Thyroid gland (tissue), 4 donors: Measurements from ENCODE around the gene DMRTB1. TPM values are rescaled to one million over a fixed set of nuclear protein-coding genes. Genes with fewer than 3 reads are reported as not detected.

Experiments used
- DNase-seq, 2 donors: peaks; one replicate each; pipeline ENCODE4 v3.0.0-alpha.2; 2019
- H3K27ac ChIP-seq, 3 donors: fragments of 200-600 bp; sonication (generic); 1 replicate in 2 of 3; 2 replicates in 1 of 3; pipeline ENCODE4 v1.5.1; 2016 to 2019; ENCODE audit warnings: mild to moderate bottlenecking in 1 of 3, moderate library complexity in 1 of 3
- H3K27me3 ChIP-seq: fragments of 200-600 bp; sonication (generic); one replicate; pipeline ENCODE4 v1.5.1; 2019
- H3K36me3 ChIP-seq, 2 donors: fragments of 200-600 bp; sonication (generic); one replicate each; pipeline ENCODE4 v1.5.1; 2016 to 2019
- H3K4me1 ChIP-seq, 2 donors: fragments of 200-600 bp; sonication (generic); one replicate each; pipeline ENCODE4 v1.5.1; 2017 to 2019
- H3K4me3 ChIP-seq, 3 donors: fragments of 200-600 bp; sonication (generic); replicated peaks in 1 of 3; 1 replicate in 2 of 3; 2 replicates in 1 of 3; pipeline ENCODE4 v1.5.1; 2016; ENCODE audit warnings: mild to moderate bottlenecking in 1 of 3
- H3K9me3 ChIP-seq: fragments of 200-600 bp; sonication (generic); one replicate; pipeline ENCODE4 v1.5.1; 2017
- CTCF ChIP-seq, 6 experiments: fragments of 200-600 bp in 3 of 6; fragments of 450-650 bp in 3 of 6; sonication (generic) in 3 of 6; IDR thresholded peaks; one replicate each; pipeline ENCODE4 v1.5.1; 2016 to 2019; ENCODE audit warnings: antibody characterized with exemption in 6 of 6, mild to moderate bottlenecking in 2 of 6, inconsistent platforms in 1 of 6, moderate library complexity in 1 of 6
- POLR2A ChIP-seq, 2 donors: fragments of 450-650 bp; IDR thresholded peaks; one replicate each; pipeline ENCODE4 v1.6.1; 2017; ENCODE audit warnings: antibody characterized with exemption in 2 of 2, mild to moderate bottlenecking in 2 of 2, moderate library complexity in 1 of 2
- WGBS, 2 donors: methylation state at CpG; one replicate each; pipeline ENCODE4 v1.1.5; 2017; 5-methylcytosine and 5-hydroxymethylcytosine counted together
- intact Hi-C: fragments of 100-400 bp; cut with DNase I; formaldehyde crosslinking; loops from one replicate; pipeline ENCODE4 v1.15.1; 2023
- total RNA-seq, 4 donors: library from RNA; depleted of rRNA; stranded (reverse); fragments of >200 nt; gene quantifications; one replicate each; pipeline ENCODE4 v1.2.3, GENCODE V29; 2016

Gene DMRTB1
- total RNA-seq, 4 donors from 2014 or later: 0.27 TPM; not detected in 3

DNA sequence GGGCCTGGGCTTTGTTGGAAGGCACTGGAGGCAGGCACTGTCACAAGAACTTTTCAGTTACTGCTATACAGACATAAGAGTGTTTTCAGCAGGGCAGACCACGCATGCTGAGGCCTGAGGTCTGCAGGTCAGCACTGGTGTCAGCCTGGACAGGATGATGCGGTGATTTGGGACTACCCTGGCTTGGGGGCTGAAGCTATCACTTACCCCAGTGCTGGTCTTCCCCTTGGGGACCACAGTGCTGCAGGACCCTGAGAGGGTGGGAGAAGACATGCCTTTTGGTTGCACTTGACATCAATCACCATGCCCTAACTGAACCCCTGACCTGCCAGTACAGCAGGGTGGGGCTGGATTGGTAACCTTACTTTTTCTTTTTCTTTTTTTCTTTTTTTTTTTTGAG is 9.2 kb downstream of the DMRTB1 start:
- H3K27me3 ChIP-seq: no peaks in the 10 kb centered on the region
- intact Hi-C loops: no loop called here
- H3K36me3 ChIP-seq: no peaks in the 10 kb centered on the region
- H3K4me3 ChIP-seq: no peak overlapping the region
- DNase-seq: no peak
- TF ChIP-seq CTCF (IDR thresholded peaks at IDR 0.05) (no peak), POLR2A (IDR thresholded peaks at IDR 0.05) (no peak)
- H3K9me3 ChIP-seq: no peaks in the 10 kb centered on the region
- no peak overlapping the region for H3K27ac ChIP-seq
- WGBS, 2 donors: 83 to 100% methylated on average over 2 of the region's 2 CpGs
- H3K4me1 ChIP-seq: peaks cover 0 to 4% of the 10 kb centered on the region in 2 donors

- Histone ChIP-seq H3K4me1 (peaks cover 0 to 4% of the 10 kb centered on the region in 2 donors), H3K27ac (no peak overlapping the region), H3K4me3 (no peak overlapping the region), H3K27me3 (no peaks in the 10 kb centered on the region), H3K36me3 (no peaks in the 10 kb centered on the region), H3K9me3 (no peaks in the 10 kb centered on the region)
- DNase-seq: no peak
- 97 to 100% methylated on average over 4 to 5 of the region's 5 CpGs for whole genome bisulfite sequencing, 2 donors
- TF ChIP-seq CTCF (IDR thresholded peaks at IDR 0.05): no peak
- no peak for TF ChIP-seq POLR2A (IDR thresholded peaks at IDR 0.05)
- intact Hi-C loops: no loop called here
Measured at GRCh38 chr1:53469373-53469772, 10.2 kb downstream of the DMRTB1 start.

DNA sequence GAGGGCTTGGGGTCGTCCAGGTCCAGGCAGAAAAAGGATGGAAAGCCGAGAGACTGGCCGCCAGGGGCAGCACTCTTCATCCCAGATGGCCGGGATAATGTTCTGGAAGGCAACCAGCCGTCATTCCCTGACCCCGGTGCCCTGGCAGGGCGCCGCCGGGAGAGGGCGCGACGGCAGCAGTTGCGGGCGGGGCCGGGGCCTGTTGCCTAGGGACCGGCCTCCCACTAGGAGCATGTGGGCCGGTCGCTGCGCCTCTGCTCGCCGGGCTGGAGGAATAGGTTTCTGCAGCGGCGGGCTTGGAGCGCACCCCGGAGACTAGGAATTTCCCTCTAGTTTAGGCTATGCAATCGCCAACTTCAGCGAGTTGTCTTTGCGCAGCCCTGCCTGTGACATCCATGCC is 11.0 kb downstream of the DMRTB1 start:
- H3K27me3 ChIP-seq: no peaks in the 10 kb centered on the region
- WGBS, 2 donors: 14 to 18% methylated on average over 15 to 28 of the region's 28 CpGs
- no peak overlapping the region for H3K4me3 ChIP-seq
- intact Hi-C loops: no loop called here
- no peaks in the 10 kb centered on the region for H3K36me3 ChIP-seq
- H3K9me3 ChIP-seq: no peaks in the 10 kb centered on the region
- peak; percentile 18 to 73 (median 60) for TF ChIP-seq CTCF (IDR thresholded peaks at IDR 0.05)
- no peak for TF ChIP-seq POLR2A (IDR thresholded peaks at IDR 0.05)
- no peak overlapping the region for H3K27ac ChIP-seq
- DNase-seq: peak; percentile 80
- H3K4me1 ChIP-seq: peaks cover 0 to 4% of the 10 kb centered on the region in 2 donors

- H3K27me3 ChIP-seq: no peaks in the 10 kb centered on the region
- peaks cover 0 to 4% of the 10 kb centered on the region in 2 donors for H3K4me1 ChIP-seq
- TF ChIP-seq POLR2A (IDR thresholded peaks at IDR 0.05): no peak
- no peak for TF ChIP-seq CTCF (IDR thresholded peaks at IDR 0.05)
- H3K27ac ChIP-seq: no peak overlapping the region
- H3K9me3 ChIP-seq: no peaks in the 10 kb centered on the region
- 76 to 79% methylated on average over 19 of the region's 19 CpGs for WGBS, 2 donors
- intact Hi-C loops: no loop called here
- H3K4me3 ChIP-seq: no peak overlapping the region
- no peak for DNase-seq
- H3K36me3 ChIP-seq: no peaks in the 10 kb centered on the region
Measured at GRCh38 chr1:53470584-53470983, 11.4 kb downstream of the DMRTB1 start.

GRCh38 chr1:53471000-53471399 is 11.8 kb downstream of the DMRTB1 start:
- H3K27ac ChIP-seq: no peak overlapping the region
- no peaks in the 10 kb centered on the region for H3K27me3 ChIP-seq
- H3K36me3 ChIP-seq: no peaks in the 10 kb centered on the region
- no peak overlapping the region for H3K4me3 ChIP-seq
- WGBS, 2 donors: 94 to 96% methylated on average over 6 to 9 of the region's 9 CpGs
- no peaks in the 10 kb centered on the region for H3K9me3 ChIP-seq
- peaks cover 0 to 4% of the 10 kb centered on the region in 2 donors for H3K4me1 ChIP-seq
- intact Hi-C loops: no loop called here
- TF ChIP-seq POLR2A (IDR thresholded peaks at IDR 0.05): no peak
- TF ChIP-seq CTCF (IDR thresholded peaks at IDR 0.05): no peak
- no peak for DNase-seq
